ENCODE measurements around the gene STUB1. TPM values are rescaled to one million over a fixed set of nuclear protein-coding genes. Genes with fewer than 3 reads are reported as not detected.

STUB1 gene
- total RNA-seq, 1 donor from 2014 or later = 86.0 TPM

GRCh38 chr16:633336-634050, 46.7 kb upstream of the STUB1 start:
- ATAC-seq (no peak), DNase-seq (no peak)
- Histone ChIP-seq H3K4me1 (peaks cover 49% of the 10 kb centered on the region), H3K27me3 (ENCODE audit: low read depth) (no peaks in the 10 kb centered on the region), H3K4me3 (no peak overlapping the region), H3K9me3 (no peaks in the 10 kb centered on the region), H3K27ac (no peak overlapping the region), H3K36me3 (peaks cover 12% of the 10 kb centered on the region)
- intact Hi-C loops (cut with DNase I) = no loop called here
- no peak for TF ChIP-seq CTCF (IDR thresholded peaks at IDR 0.05)

GRCh38 chr16:634051-634670, 46.0 kb upstream of the STUB1 start:
- TF ChIP-seq CTCF (IDR thresholded peaks at IDR 0.05) = no peak
- Histone ChIP-seq H3K27ac (no peak overlapping the region), H3K4me3 (no peak overlapping the region), H3K27me3 (ENCODE audit: low read depth) (no peaks in the 10 kb centered on the region), H3K9me3 (no peaks in the 10 kb centered on the region), H3K36me3 (peaks cover 5% of the 10 kb centered on the region), H3K4me1 (peaks cover 43% of the 10 kb centered on the region)
- ATAC-seq (no peak), DNase-seq (no peak)
- intact Hi-C loops (cut with DNase I) = no loop called here

GRCh38 chr16:634996-635395, 45.2 kb upstream of the STUB1 start:
- Histone ChIP-seq H3K27ac (peak overlapping the region; percentile 92), H3K4me1 (peaks cover 34% of the 10 kb centered on the region), H3K36me3 (peaks cover 5% of the 10 kb centered on the region), H3K27me3 (ENCODE audit: low read depth) (no peaks in the 10 kb centered on the region), H3K4me3 (peak overlapping the region; percentile 95), H3K9me3 (no peaks in the 10 kb centered on the region)
- DNase-seq (no peak), ATAC-seq (no peak)
- intact Hi-C loops (cut with DNase I) = no loop called here
- no peak for TF ChIP-seq CTCF (IDR thresholded peaks at IDR 0.05)

- Histone ChIP-seq H3K9me3 (no peaks in the 10 kb centered on the region), H3K4me3 (peak overlapping the region; percentile 95), H3K27ac (peak overlapping the region; percentile 92), H3K36me3 (peaks cover 5% of the 10 kb centered on the region), H3K4me1 (peaks cover 27% of the 10 kb centered on the region), H3K27me3 (ENCODE audit: low read depth) (no peaks in the 10 kb centered on the region)
- ATAC-seq (no peak), DNase-seq (no peak)
- intact Hi-C loops (cut with DNase I) = no loop called here
- TF ChIP-seq CTCF (IDR thresholded peaks at IDR 0.05) = no peak
Observed at GRCh38 chr16:635573-636205, 44.5 kb upstream of the STUB1 start.

GRCh38 chr16:636206-637080, 43.8 kb upstream of the STUB1 start, which contains the start of gene METTL26:
METTL26 (minus strand) TSS chr16:636305; CDS start chr16:636290, 15 bp downstream.
- H3K36me3 ChIP-seq = peaks cover 5% of the 10 kb centered on the region
- H3K9me3 ChIP-seq = no peaks in the 10 kb centered on the region
- DNase-seq (peak; percentile 98), ATAC-seq (peak; percentile 92 to 95)
- peaks cover 20% of the 10 kb centered on the region for H3K4me1 ChIP-seq
- H3K27ac ChIP-seq = peak within 1 kb of the TSS; percentile 92
- H3K27me3 ChIP-seq (ENCODE audit: low read depth) = no peaks in the 10 kb centered on the region
- intact Hi-C loops (cut with DNase I) = no loop called here
- H3K4me3 ChIP-seq = peak within 1 kb of the TSS; percentile 95
- peak; percentile 29 for TF ChIP-seq CTCF (IDR thresholded peaks at IDR 0.05)
